DND-41 (cell line): ENCODE measurements around the gene DCPS.
"Not testable (repeated sequence)": the region's sequence is repeated elsewhere in the genome, so short reads cannot be mapped to it uniquely, and the experiment has no call there.

Experiments
- ATAC-seq: fragments of 200-7000 bp; cut with Tn5 transposase; 3 replicates; pipeline ENCODE4 v1.9.1; 2021; ENCODE audit warnings: low read depth; ENCODE audit not compliant: insufficient read depth
- DNase-seq: peaks from one replicate; pipeline ENCODE4 v3.0.0-alpha.2; 2020
- H2AFZ ChIP-seq: 2 replicates; pipeline ENCODE4 v1.6.0; 2012; ENCODE audit warnings: low read depth, low read length
- H3K27ac ChIP-seq: 2 replicates; pipeline ENCODE4 v1.5.1; 2012; ENCODE audit warnings: low read length, inconsistent platforms
- H3K27me3 ChIP-seq: fragments of 200-600 bp; sonication (generic); 2 replicates; pipeline ENCODE4 v1.6.0; 2012; ENCODE audit warnings: low read length, mild to moderate bottlenecking, inconsistent platforms; ENCODE audit not compliant: insufficient read depth, poor library complexity
- H3K36me3 ChIP-seq: 2 replicates; pipeline ENCODE4 v1.5.1; 2012; ENCODE audit warnings: low read length, inconsistent platforms; ENCODE audit not compliant: insufficient read depth
- H3K4me1 ChIP-seq: 2 replicates; pipeline ENCODE4 v1.5.1; 2012; ENCODE audit warnings: mild to moderate bottlenecking, low read length; ENCODE audit not compliant: insufficient read depth
- H3K4me2 ChIP-seq: 2 replicates; pipeline ENCODE4 v1.6.0; 2012; ENCODE audit warnings: mild to moderate bottlenecking, moderate library complexity, low read length, inconsistent platforms; ENCODE audit not compliant: insufficient read depth
- H3K4me3 ChIP-seq, 2 experiments: fragments of 200-600 bp in 1 of 2; shearing (Covaris generic) in 1 of 2; 2 replicates each; pipeline ENCODE4 v1.5.1; 2012 to 2016; ENCODE audit warnings: inconsistent platforms in 2 of 2, low read length in 2 of 2, mild to moderate bottlenecking in 2 of 2, low read depth in 1 of 2, moderate library complexity in 1 of 2
- H3K79me2 ChIP-seq: 2 replicates; pipeline ENCODE4 v1.6.0; 2012; ENCODE audit warnings: low read length, inconsistent platforms; ENCODE audit not compliant: insufficient read depth
- H3K9ac ChIP-seq: 2 replicates; pipeline ENCODE4 v1.6.0; 2012; ENCODE audit warnings: low read depth, mild to moderate bottlenecking, inconsistent platforms, low read length, moderate library complexity
- H3K9me3 ChIP-seq: 2 replicates; pipeline ENCODE4 v1.5.1; 2012; ENCODE audit warnings: low read length, moderate library complexity, mild to moderate bottlenecking, inconsistent platforms; ENCODE audit not compliant: insufficient read depth, severe bottlenecking
- H4K20me1 ChIP-seq: 2 replicates; pipeline ENCODE4 v1.6.0; 2012; ENCODE audit warnings: low read length; ENCODE audit not compliant: insufficient read depth
- EZH2 ChIP-seq: IDR thresholded peaks from 3 replicates; pipeline ENCODE4 v1.6.1; 2012; ENCODE audit warnings: borderline replicate concordance, low read depth, mild to moderate bottlenecking, moderate library complexity, low read length, inconsistent platforms; ENCODE audit not compliant: severe bottlenecking

The DCPS gene

GRCh38 chr11:126394036-126394435, 90.2 kb downstream of the DCPS start:
- Histone ChIP-seq H3K4me2 (no peak overlapping the region), H3K4me1 (peaks cover 9% of the 10 kb centered on the region), H3K27ac (no peak overlapping the region)

GRCh38 chr11:126394634-126395072, 90.8 kb downstream of the DCPS start:
- not testable (repeated sequence) for H3K4me1 ChIP-seq, H2AFZ ChIP-seq, ATAC-seq, H3K9ac ChIP-seq, H3K27me3 ChIP-seq, H3K27ac ChIP-seq, DNase-seq, H3K4me2 ChIP-seq, H3K36me3 ChIP-seq, H3K4me3 ChIP-seq, H3K9me3 ChIP-seq
- Histone ChIP-seq H4K20me1 (peaks cover 10% of the 10 kb centered on the region; the same call in 1 of the 2 replicates), H3K79me2 (peaks cover 15% of the 10 kb centered on the region; the same call in 1 of the 2 replicates)

More at GRCh38 chr11:126394036-126394435, 90.2 kb downstream of the DCPS start:
- H3K27me3 ChIP-seq: no peaks in the 10 kb centered on the region
- no peak overlapping the region for H3K9ac ChIP-seq
- H3K9me3 ChIP-seq: no peaks in the 10 kb centered on the region
- no peak overlapping the region for H2AFZ ChIP-seq
- H3K4me3 ChIP-seq: no peak overlapping the region
- peaks cover 15% of the 10 kb centered on the region; the same call in 1 of the 2 replicates for H3K79me2 ChIP-seq
- H3K36me3 ChIP-seq: no peaks in the 10 kb centered on the region
- ATAC-seq (no peak), DNase-seq (no peak)
- H4K20me1 ChIP-seq: peaks cover 10% of the 10 kb centered on the region; the same call in 1 of the 2 replicates
- TF ChIP-seq EZH2: no peak
